CD4-positive, alpha-beta T cell (primary cell): ENCODE measurements around the gene LILRA5. TPM values are rescaled to one million over a fixed set of nuclear protein-coding genes. Genes with fewer than 3 reads are reported as not detected.

Experiments used
- ATAC-seq: fragments of 200-7000 bp; cut with Tn5 transposase; one replicate; pipeline ENCODE4 v1.10.0; 2022; ENCODE audit warnings: mild to moderate bottlenecking; ENCODE audit not compliant: poor library complexity
- CTCF ChIA-PET: fragments of 350-600 bp; sonication (Branson Sonifier 250); formaldehyde crosslinking; loops from one replicate; lab custom pipeline; 2021; ENCODE audit warnings: antibody characterized with exemption, inconsistent platforms; lab: Charles Lee
- POLR2A ChIA-PET: fragments of 350-600 bp; sonication (Branson Sonifier 250); formaldehyde crosslinking; loops from one replicate; lab custom pipeline; 2021; ENCODE audit warnings: antibody characterized with exemption, inconsistent platforms; lab: Charles Lee
- DNase-seq, 14 experiments: peaks; one replicate each; pipeline ENCODE4 v3.0.0-alpha.2; 2013 to 2020; ENCODE audit warnings: mixed read lengths in 2 of 14
- H3K27ac ChIP-seq, 2 donors: one replicate each; pipeline versions ENCODE4 v1.5.1 to v1.7.0; 2013; ENCODE audit warnings: low read length in 2 of 2, low read depth in 1 of 2, mild to moderate bottlenecking in 1 of 2
- H3K27me3 ChIP-seq, 2 experiments: 1 replicate in 1 of 2; 2 replicates in 1 of 2; pipeline versions ENCODE4 v1.6.1 to v1.7.0; 2013; ENCODE audit warnings: low read length in 2 of 2, control low read depth in 1 of 2, mild to moderate bottlenecking in 1 of 2, moderate library complexity in 1 of 2; ENCODE audit not compliant: insufficient read depth in 2 of 2, control insufficient read depth in 1 of 2
- H3K36me3 ChIP-seq: one replicate; pipeline ENCODE4 v1.6.1; 2013; ENCODE audit warnings: low read length, control low read depth; ENCODE audit not compliant: insufficient read depth
- H3K4me1 ChIP-seq: one replicate; pipeline ENCODE4 v1.6.1; 2013; ENCODE audit warnings: low read length, control low read depth; ENCODE audit not compliant: insufficient read depth
- H3K4me3 ChIP-seq: one replicate; pipeline ENCODE4 v1.5.1; 2013; ENCODE audit warnings: mild to moderate bottlenecking, low read length, moderate library complexity
- H3K9me3 ChIP-seq, 2 experiments: 1 replicate in 1 of 2; 2 replicates in 1 of 2; pipeline versions ENCODE4 v1.6.1 to v1.7.0; 2013; ENCODE audit warnings: low read length in 2 of 2, mild to moderate bottlenecking in 2 of 2, control low read depth in 1 of 2, moderate library complexity in 1 of 2; ENCODE audit not compliant: control insufficient read depth in 1 of 2, insufficient read depth in 1 of 2
- H3K27ac Mint-ChIP-seq: one replicate; pipeline ENCODE4 v1.8.0; 2020; ENCODE audit warnings: mixed read lengths
- H3K27me3 Mint-ChIP-seq: one replicate; pipeline ENCODE4 v1.8.0; 2021; ENCODE audit warnings: mixed read lengths
- H3K36me3 Mint-ChIP-seq: one replicate; pipeline ENCODE4 v1.8.0; 2021; ENCODE audit warnings: low read depth, mixed read lengths
- H3K4me1 Mint-ChIP-seq: one replicate; pipeline ENCODE4 v1.8.0; 2021; ENCODE audit warnings: low read depth, mixed read lengths
- H3K4me3 Mint-ChIP-seq: one replicate; pipeline ENCODE4 v1.8.0; 2020; ENCODE audit warnings: mild to moderate bottlenecking, mixed read lengths
- H3K9me3 Mint-ChIP-seq: one replicate; pipeline ENCODE4 v1.8.0; 2020; ENCODE audit warnings: mixed read lengths
- intact Hi-C, 2 experiments: fragments of 100-400 bp; cut with DNase I in 1 of 2; cut with micrococcal nuclease in 1 of 2; formaldehyde crosslinking; loops; one replicate each; pipeline versions ENCODE4 v1.15.1 to v1.9.0; 2023 to 2025; cut with DNase I, micrococcal nuclease
- total RNA-seq, 174 experiments: library from RNA in 2 of 174; stranded (reverse) in 2 of 174; gene quantifications; one replicate each; pipeline ENCODE4 v1.2.3 and lab custom pipeline; 2021 to 2026
- TF ChIP-seq, protein P1 (sequence below): fragments of 200-600 bp; IDR thresholded peaks from one replicate; pipeline ENCODE4 v1.8.0; 2022; ENCODE audit warnings: antibody characterized with exemption, mild to moderate bottlenecking

Gene LILRA5
- total RNA-seq, 2 experiments from 2014 or later, result 1.5 TPM

- CTCF ChIA-PET, result no interaction called here
- Histone ChIP-seq H3K4me3 (no peak overlapping the region), H3K4me1 (no peaks in the 10 kb centered on the region), H3K36me3 (no peaks in the 10 kb centered on the region), H3K27me3 (no peaks in the 10 kb centered on the region), H3K27ac (no peak overlapping the region), H3K9me3 (no peaks in the 10 kb centered on the region)
- no peak overlapping the region for H3K4me3 Mint-ChIP-seq
- POLR2A ChIA-PET, result no interaction called here
- no peaks in the 10 kb centered on the region for H3K4me1 Mint-ChIP-seq
- no peaks in the 10 kb centered on the region for H3K9me3 Mint-ChIP-seq
- no peaks in the 10 kb centered on the region for H3K36me3 Mint-ChIP-seq
- no peak for DNase-seq
- H3K27me3 Mint-ChIP-seq, result peaks cover 5% of the 10 kb centered on the region
- ATAC-seq, result no peak
- H3K27ac Mint-ChIP-seq, result no peak overlapping the region
- intact Hi-C loops, result no loop called here
- TF ChIP-seq, protein P1, sequence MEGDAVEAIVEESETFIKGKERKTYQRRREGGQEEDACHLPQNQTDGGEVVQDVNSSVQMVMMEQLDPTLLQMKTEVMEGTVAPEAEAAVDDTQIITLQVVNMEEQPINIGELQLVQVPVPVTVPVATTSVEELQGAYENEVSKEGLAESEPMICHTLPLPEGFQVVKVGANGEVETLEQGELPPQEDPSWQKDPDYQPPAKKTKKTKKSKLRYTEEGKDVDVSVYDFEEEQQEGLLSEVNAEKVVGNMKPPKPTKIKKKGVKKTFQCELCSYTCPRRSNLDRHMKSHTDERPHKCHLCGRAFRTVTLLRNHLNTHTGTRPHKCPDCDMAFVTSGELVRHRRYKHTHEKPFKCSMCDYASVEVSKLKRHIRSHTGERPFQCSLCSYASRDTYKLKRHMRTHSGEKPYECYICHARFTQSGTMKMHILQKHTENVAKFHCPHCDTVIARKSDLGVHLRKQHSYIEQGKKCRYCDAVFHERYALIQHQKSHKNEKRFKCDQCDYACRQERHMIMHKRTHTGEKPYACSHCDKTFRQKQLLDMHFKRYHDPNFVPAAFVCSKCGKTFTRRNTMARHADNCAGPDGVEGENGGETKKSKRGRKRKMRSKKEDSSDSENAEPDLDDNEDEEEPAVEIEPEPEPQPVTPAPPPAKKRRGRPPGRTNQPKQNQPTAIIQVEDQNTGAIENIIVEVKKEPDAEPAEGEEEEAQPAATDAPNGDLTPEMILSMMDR, result no peak
Measured at GRCh38 chr19:54341295-54341694, 28.3 kb upstream of the LILRA5 start.

GRCh38 chr19:54339646-54340358 lies 26.8 kb upstream of the LILRA5 start:
- Mint-ChIP-seq H3K36me3 (no peaks in the 10 kb centered on the region), H3K27me3 (peaks cover 5% of the 10 kb centered on the region), H3K9me3 (no peaks in the 10 kb centered on the region), H3K27ac (no peak overlapping the region), H3K4me1 (no peaks in the 10 kb centered on the region), H3K4me3 (no peak overlapping the region)
- Histone ChIP-seq H3K4me3 (no peak overlapping the region), H3K27ac (no peak overlapping the region), H3K27me3 (no peaks in the 10 kb centered on the region), H3K4me1 (no peaks in the 10 kb centered on the region), H3K9me3 (no peaks in the 10 kb centered on the region), H3K36me3 (no peaks in the 10 kb centered on the region)
- DNase-seq (peak in 3 of 14 experiments; percentile 15 to 38 (median 35)), ATAC-seq (no peak)
- intact Hi-C loops, result no loop called here
- TF ChIP-seq, protein P1, result no peak
- ChIA-PET CTCF (no interaction called here), POLR2A (no interaction called here)

DNA sequence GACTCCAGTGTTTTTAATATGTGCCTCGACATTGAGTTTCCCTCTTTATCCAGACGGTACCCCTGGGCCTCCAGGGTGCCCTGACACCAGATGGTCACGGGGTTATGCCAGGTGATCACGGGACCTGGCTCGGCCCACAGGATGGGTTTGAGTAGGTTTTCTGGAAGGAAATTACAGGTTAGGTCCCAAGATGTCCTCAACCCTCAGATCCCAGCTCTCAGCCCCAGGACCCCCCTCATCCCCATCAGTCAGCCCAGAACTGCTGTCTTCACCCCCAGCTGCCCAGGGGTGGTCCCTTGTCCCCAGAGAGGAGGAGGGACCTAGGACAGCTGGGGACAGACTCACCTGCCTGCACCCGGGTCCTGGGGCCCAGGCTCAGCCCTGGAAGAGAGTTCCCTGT lies 25.6 kb upstream of the LILRA5 start:
- H3K27ac Mint-ChIP-seq, result no peak overlapping the region

More for the DNA sequence above, 25.6 kb upstream of the LILRA5 start:
- H3K27me3 ChIP-seq, result no peaks in the 10 kb centered on the region
- ATAC-seq, result no peak
- Mint-ChIP-seq H3K9me3 (no peaks in the 10 kb centered on the region), H3K36me3 (no peaks in the 10 kb centered on the region), H3K4me3 (no peak overlapping the region), H3K4me1 (no peaks in the 10 kb centered on the region), H3K27me3 (peaks cover 5% of the 10 kb centered on the region)
- CTCF ChIA-PET, result no interaction called here
- no peak overlapping the region for H3K4me3 ChIP-seq
- no peak overlapping the region for H3K27ac ChIP-seq
- intact Hi-C loops, result no loop called here
- no peaks in the 10 kb centered on the region for H3K4me1 ChIP-seq
- H3K9me3 ChIP-seq, result no peaks in the 10 kb centered on the region
- TF ChIP-seq, protein P1, result no peak
- no peaks in the 10 kb centered on the region for H3K36me3 ChIP-seq
- POLR2A ChIA-PET, result no interaction called here
- no peak for DNase-seq
